ENCODE data around the gene MCU. TPM values are rescaled to one million over a fixed set of nuclear protein-coding genes. Genes with fewer than 3 reads are reported as not detected.

Gene MCU
- total and polyA plus RNA-seq, 10 of the 15 experiments (the other 5 are each of a cell fraction or from before 2014, with no cell fraction given): 5.1 to 49.1 (median 17.9) TPM

DNA sequence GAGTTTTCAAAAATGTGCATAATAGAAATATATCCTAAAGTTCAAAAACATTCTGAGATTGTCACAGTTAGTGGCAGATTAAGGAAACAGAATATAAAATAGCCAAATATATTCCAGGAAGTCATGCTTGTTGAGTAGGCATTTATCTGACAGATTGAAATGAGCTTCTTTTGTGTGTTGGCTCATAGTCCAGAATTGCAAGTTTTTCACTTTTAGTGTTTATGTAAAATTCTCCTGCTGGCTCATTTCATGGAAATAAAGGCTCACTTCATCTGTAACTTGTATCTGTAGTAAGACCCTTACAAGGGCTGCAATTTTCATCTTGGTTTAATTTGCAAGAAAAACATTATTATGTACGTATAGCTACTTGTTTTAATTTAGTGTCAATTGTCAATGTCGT, 93.5 kb downstream of the MCU start:
- Histone ChIP-seq H3K4me2 (ENCODE audit: control insufficient read depth, insufficient read depth) (no peak overlapping the region), H2AFZ (ENCODE audit: control insufficient read depth, low read depth, low read length) (no peak overlapping the region), H3K9ac (ENCODE audit: control insufficient read depth, insufficient read depth, low read length) (no peak overlapping the region), H4K20me1 (ENCODE audit: control insufficient read depth, insufficient read depth) (no peaks in the 10 kb centered on the region), H3K27ac (ENCODE audit: control insufficient read depth, insufficient read depth) (no peak overlapping the region), H3K27me3 (replicated peaks in 1 of 2; ENCODE audit: control insufficient read depth in 2 of 2, insufficient read depth in 2 of 2, low read length in 1 of 2) (no peaks in the 10 kb centered on the region), H3K9me3 (replicated peaks; ENCODE audit: control insufficient read depth, insufficient read depth, low read length) (no peaks in the 10 kb centered on the region), H3K79me2 (ENCODE audit: control insufficient read depth, insufficient read depth, low read length) (no peaks in the 10 kb centered on the region), H3K36me3 (ENCODE audit: control insufficient read depth in 2 of 2, insufficient read depth in 2 of 2, low read length in 1 of 2) (no peaks in the 10 kb centered on the region), H3K4me1 (ENCODE audit: control insufficient read depth, insufficient read depth, low read length) (no peaks in the 10 kb centered on the region), H3K4me3 (no peak overlapping the region)
- BruUV-seq (replicated peaks): no TSS peak
- TF ChIP-seq GABPA (IDR thresholded peaks at IDR 0.05; ENCODE audit: low read depth) (no peak), LARP7 (IDR thresholded peaks at IDR 0.05) (no peak), MAX (IDR thresholded peaks at IDR 0.05; ENCODE audit: low read depth, low read length) (no peak)
- SMC1A ChIA-PET (ENCODE audit: uncharacterized antibody, unreplicated experiment): interaction anchor here (1.1 kb wide), 1 partner anchor 9 kb away, joined by 4 read pairs; no protein-coding TSS in a partner anchor
- ATAC-seq (no peak), DNase-seq (ENCODE audit: low read depth, low spot score) (no peak), FAIRE-seq (no peak)
- 95% methylated on average over 2 of the region's 2 CpGs for WGBS (ENCODE audit: insufficient coverage, insufficient replicate concordance, low lambda C conversion rate, missing lambda C conversion rate)
- RAD21 ChIA-PET (ENCODE audit: unreplicated experiment): no interaction called here
- intact Hi-C loops (cut with micrococcal nuclease; ENCODE audit: unreplicated experiment): no loop called here
- CTCF ChIA-PET: interaction anchor here (0.7 kb wide), 1 partner anchor 785 kb away, joined by 3 read pairs; no protein-coding TSS in a partner anchor
- POLR2A ChIA-PET: no interaction called here
- in situ Hi-C loops (cut with MboI): no loop called here

- in situ Hi-C loops (cut with MboI) (no loop called here), intact Hi-C loops (cut with micrococcal nuclease; ENCODE audit: unreplicated experiment) (no loop called here)
- Histone ChIP-seq H3K79me2 (ENCODE audit: control insufficient read depth, insufficient read depth, low read length) (no peaks in the 10 kb centered on the region), H3K4me2 (ENCODE audit: control insufficient read depth, insufficient read depth) (no peak overlapping the region), H3K27ac (ENCODE audit: control insufficient read depth, insufficient read depth) (no peak overlapping the region), H3K4me1 (ENCODE audit: control insufficient read depth, insufficient read depth, low read length) (no peaks in the 10 kb centered on the region), H3K4me3 (no peak overlapping the region), H3K9me3 (replicated peaks; ENCODE audit: control insufficient read depth, insufficient read depth, low read length) (no peaks in the 10 kb centered on the region), H3K27me3 (replicated peaks in 1 of 2; ENCODE audit: control insufficient read depth in 2 of 2, insufficient read depth in 2 of 2, low read length in 1 of 2) (no peaks in the 10 kb centered on the region), H3K9ac (ENCODE audit: control insufficient read depth, insufficient read depth, low read length) (no peak overlapping the region), H4K20me1 (ENCODE audit: control insufficient read depth, insufficient read depth) (no peaks in the 10 kb centered on the region), H2AFZ (ENCODE audit: control insufficient read depth, low read depth, low read length) (no peak overlapping the region), H3K36me3 (ENCODE audit: control insufficient read depth in 2 of 2, insufficient read depth in 2 of 2, low read length in 1 of 2) (no peaks in the 10 kb centered on the region)
- FAIRE-seq: no peak
- 97% methylated on average over 3 of the region's 3 CpGs for WGBS (ENCODE audit: insufficient coverage, insufficient replicate concordance, low lambda C conversion rate, missing lambda C conversion rate)
- CTCF ChIA-PET: interaction anchor here (0.7 kb wide), 1 partner anchor 242 kb away, joined by 4 read pairs; no protein-coding TSS in a partner anchor
- RAD21 ChIA-PET (ENCODE audit: unreplicated experiment): no interaction called here
- ATAC-seq: no peak
- no peak for DNase-seq (ENCODE audit: low read depth, low spot score)
- POLR2A ChIA-PET: no interaction called here
- BruUV-seq (replicated peaks): no TSS peak
- SMC1A ChIA-PET (ENCODE audit: uncharacterized antibody, unreplicated experiment): no interaction called here
- no peak for TF ChIP-seq RBBP5 (conservative IDR thresholded peaks at IDR 0.05)
- TF ChIP-seq NRF1 (conservative IDR thresholded peaks at IDR 0.05; ENCODE audit: low read depth, low read length): no peak
- TF ChIP-seq, protein P1, sequence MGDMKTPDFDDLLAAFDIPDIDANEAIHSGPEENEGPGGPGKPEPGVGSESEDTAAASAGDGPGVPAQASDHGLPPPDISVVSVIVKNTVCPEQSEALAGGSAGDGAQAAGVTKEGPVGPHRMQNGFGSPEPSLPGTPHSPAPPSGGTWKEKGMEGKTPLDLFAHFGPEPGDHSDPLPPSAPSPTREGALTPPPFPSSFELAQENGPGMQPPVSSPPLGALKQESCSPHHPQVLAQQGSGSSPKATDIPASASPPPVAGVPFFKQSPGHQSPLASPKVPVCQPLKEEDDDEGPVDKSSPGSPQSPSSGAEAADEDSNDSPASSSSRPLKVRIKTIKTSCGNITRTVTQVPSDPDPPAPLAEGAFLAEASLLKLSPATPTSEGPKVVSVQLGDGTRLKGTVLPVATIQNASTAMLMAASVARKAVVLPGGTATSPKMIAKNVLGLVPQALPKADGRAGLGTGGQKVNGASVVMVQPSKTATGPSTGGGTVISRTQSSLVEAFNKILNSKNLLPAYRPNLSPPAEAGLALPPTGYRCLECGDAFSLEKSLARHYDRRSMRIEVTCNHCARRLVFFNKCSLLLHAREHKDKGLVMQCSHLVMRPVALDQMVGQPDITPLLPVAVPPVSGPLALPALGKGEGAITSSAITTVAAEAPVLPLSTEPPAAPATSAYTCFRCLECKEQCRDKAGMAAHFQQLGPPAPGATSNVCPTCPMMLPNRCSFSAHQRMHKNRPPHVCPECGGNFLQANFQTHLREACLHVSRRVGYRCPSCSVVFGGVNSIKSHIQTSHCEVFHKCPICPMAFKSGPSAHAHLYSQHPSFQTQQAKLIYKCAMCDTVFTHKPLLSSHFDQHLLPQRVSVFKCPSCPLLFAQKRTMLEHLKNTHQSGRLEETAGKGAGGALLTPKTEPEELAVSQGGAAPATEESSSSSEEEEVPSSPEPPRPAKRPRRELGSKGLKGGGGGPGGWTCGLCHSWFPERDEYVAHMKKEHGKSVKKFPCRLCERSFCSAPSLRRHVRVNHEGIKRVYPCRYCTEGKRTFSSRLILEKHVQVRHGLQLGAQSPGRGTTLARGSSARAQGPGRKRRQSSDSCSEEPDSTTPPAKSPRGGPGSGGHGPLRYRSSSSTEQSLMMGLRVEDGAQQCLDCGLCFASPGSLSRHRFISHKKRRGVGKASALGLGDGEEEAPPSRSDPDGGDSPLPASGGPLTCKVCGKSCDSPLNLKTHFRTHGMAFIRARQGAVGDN (IDR thresholded peaks at IDR 0.05): no peak
- TF ChIP-seq HSF1 (IDR thresholded peaks at IDR 0.05; ENCODE audit: low read depth, low read length): no peak
- TF ChIP-seq, protein P2, sequence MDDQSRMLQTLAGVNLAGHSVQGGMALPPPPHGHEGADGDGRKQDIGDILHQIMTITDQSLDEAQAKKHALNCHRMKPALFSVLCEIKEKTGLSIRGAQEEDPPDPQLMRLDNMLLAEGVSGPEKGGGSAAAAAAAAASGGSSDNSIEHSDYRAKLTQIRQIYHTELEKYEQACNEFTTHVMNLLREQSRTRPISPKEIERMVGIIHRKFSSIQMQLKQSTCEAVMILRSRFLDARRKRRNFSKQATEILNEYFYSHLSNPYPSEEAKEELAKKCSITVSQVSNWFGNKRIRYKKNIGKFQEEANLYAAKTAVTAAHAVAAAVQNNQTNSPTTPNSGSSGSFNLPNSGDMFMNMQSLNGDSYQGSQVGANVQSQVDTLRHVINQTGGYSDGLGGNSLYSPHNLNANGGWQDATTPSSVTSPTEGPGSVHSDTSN (IDR thresholded peaks at IDR 0.05; ENCODE audit: insufficient replicate concordance, low read depth, low read length): no peak
Measured at GRCh38 chr10:72790216-72790990, 98.5 kb downstream of the MCU start.

Measured in GM12878 (cell line).